ENCODE results near the gene SREBF2. TPM values are rescaled to one million over a fixed set of nuclear protein-coding genes. Genes with fewer than 3 reads are reported as not detected.

SREBF2 gene
- total and polyA plus RNA-seq, 2 experiments from 2014 or later = 23.6 to 26.5 TPM

DNA sequence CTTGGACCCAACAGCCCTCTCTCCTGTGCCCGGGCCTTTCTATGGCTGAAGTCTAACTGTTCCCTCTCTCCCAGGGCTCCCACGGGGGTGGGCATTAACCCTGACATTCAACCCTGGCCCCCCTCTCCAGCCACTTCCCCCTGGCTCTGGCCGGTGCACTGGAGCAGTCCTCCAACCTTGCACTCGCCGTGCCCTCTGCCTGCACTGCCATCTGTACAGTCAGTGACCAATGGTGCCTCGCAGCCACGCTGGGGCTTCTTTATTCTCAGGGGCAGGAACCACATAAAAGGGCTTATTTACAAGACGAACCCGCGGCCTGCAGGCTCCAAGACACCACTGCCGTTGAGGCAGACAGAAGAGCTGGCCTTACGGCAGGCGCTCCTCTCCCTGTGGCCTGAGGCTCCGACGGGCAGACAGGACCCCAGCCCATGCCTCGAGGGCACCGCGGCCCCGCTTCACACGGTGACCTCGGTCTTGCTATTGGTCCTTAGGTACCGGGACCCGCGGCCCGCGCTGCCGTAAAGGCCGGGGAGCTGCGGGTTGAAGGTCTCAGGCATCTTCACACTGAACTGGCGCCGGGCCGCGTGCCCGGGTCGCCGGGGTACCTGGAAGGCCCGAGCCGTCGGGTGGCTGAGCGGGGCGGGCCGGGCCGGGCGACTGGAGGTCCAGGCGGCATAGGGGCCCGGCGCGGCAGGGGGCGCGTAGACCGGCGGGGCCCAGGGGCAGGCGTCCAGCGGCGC is 76.6 kb downstream of the SREBF2 start:
- Histone ChIP-seq H4K20me1 (ENCODE audit: insufficient read depth) (no peaks in the 10 kb centered on the region), H3F3A (ENCODE audit: insufficient read depth) (no peaks in the 10 kb centered on the region), H3K27ac (no peak overlapping the region), H3K79me2 (ENCODE audit: insufficient read depth) (no peaks in the 10 kb centered on the region), H3K36me3 (ENCODE audit: low read depth) (no peaks in the 10 kb centered on the region), H3K4me1 (ENCODE audit: insufficient read depth) (peaks cover 5% of the 10 kb centered on the region), H2AFZ (no peak overlapping the region), H3K9me3 (ENCODE audit: low read depth) (no peaks in the 10 kb centered on the region), H3K4me3 (no peak overlapping the region), H3K27me3 (replicated peaks; ENCODE audit: insufficient read depth) (peaks cover 33% of the 10 kb centered on the region), H3K9me2 (ENCODE audit: insufficient read depth) (no peaks in the 10 kb centered on the region), H3K4me2 (ENCODE audit: unreplicated experiment) (no peak overlapping the region), H3K9ac (no peak overlapping the region)
- TF ChIP-seq EZH2 (IDR thresholded peaks at IDR 0.05; ENCODE audit: insufficient read depth, poor library complexity, severe bottlenecking) (no peak), EZH2phosphoT487 (IDR thresholded peaks at IDR 0.05; ENCODE audit: insufficient read depth, low read depth) (no peak)
- in situ Hi-C loops (cut with MboI) = no loop called here
- no peak for DNase-seq
- 52 to 55% methylated on average over 49 to 51 of the region's 55 CpGs for WGBS, 2 experiments (ENCODE audit: low coverage in 1 of 2, low lambda C conversion rate in 2 of 2, missing lambda C conversion rate in 2 of 2)

GRCh38 chr22:41910050-41911000 is 77.4 kb downstream of the SREBF2 start:
- no peaks in the 10 kb centered on the region for H3K9me2 ChIP-seq (ENCODE audit: insufficient read depth)
- no peak for TF ChIP-seq EZH2 (IDR thresholded peaks at IDR 0.05; ENCODE audit: insufficient read depth, poor library complexity, severe bottlenecking)
- TF ChIP-seq EZH2phosphoT487 (IDR thresholded peaks at IDR 0.05; ENCODE audit: insufficient read depth, low read depth) = no peak
- no peaks in the 10 kb centered on the region for H3F3A ChIP-seq (ENCODE audit: insufficient read depth)
- 4% methylated on average over 70 to 80 of the region's 112 CpGs for WGBS, 2 experiments (ENCODE audit: low coverage in 1 of 2, low lambda C conversion rate in 2 of 2, missing lambda C conversion rate in 2 of 2)
- no peaks in the 10 kb centered on the region for H3K36me3 ChIP-seq (ENCODE audit: low read depth)
- H4K20me1 ChIP-seq (ENCODE audit: insufficient read depth) = no peaks in the 10 kb centered on the region
- H3K4me1 ChIP-seq (ENCODE audit: insufficient read depth) = peaks cover 5% of the 10 kb centered on the region
- peak overlapping the region; percentile 52 for H2AFZ ChIP-seq
- H3K27me3 ChIP-seq (replicated peaks; ENCODE audit: insufficient read depth) = peaks cover 39% of the 10 kb centered on the region
- H3K79me2 ChIP-seq (ENCODE audit: insufficient read depth) = no peaks in the 10 kb centered on the region
- no peak overlapping the region for H3K27ac ChIP-seq
- peak; percentile 67 for DNase-seq
- H3K4me2 ChIP-seq (ENCODE audit: unreplicated experiment) = peak overlapping the region; percentile 73
- H3K9ac ChIP-seq = no peak overlapping the region
- in situ Hi-C loops (cut with MboI) = no loop called here
- peak overlapping the region; percentile 58 for H3K4me3 ChIP-seq
- H3K9me3 ChIP-seq (ENCODE audit: low read depth) = no peaks in the 10 kb centered on the region

GRCh38 chr22:41911001-41911611 is 78.2 kb downstream of the SREBF2 start:
- TF ChIP-seq EZH2 (IDR thresholded peaks at IDR 0.05; ENCODE audit: insufficient read depth, poor library complexity, severe bottlenecking) (no peak), EZH2phosphoT487 (IDR thresholded peaks at IDR 0.05; ENCODE audit: insufficient read depth, low read depth) (no peak)
- no peak for DNase-seq
- H3K4me3 ChIP-seq = peak overlapping the region; percentile 58; the same call in 1 of the 2 replicates
- H3F3A ChIP-seq (ENCODE audit: insufficient read depth) = 0 out of 2 replicates have a peak, but pooled peaks cover 4% of the 10 kb centered on the region
- peak overlapping the region; percentile 73 for H3K4me2 ChIP-seq (ENCODE audit: unreplicated experiment)
- H4K20me1 ChIP-seq (ENCODE audit: insufficient read depth) = no peaks in the 10 kb centered on the region
- no peaks in the 10 kb centered on the region for H3K9me2 ChIP-seq (ENCODE audit: insufficient read depth)
- WGBS, 2 experiments (ENCODE audit: low coverage in 1 of 2, low lambda C conversion rate in 2 of 2, missing lambda C conversion rate in 2 of 2) = 5 to 7% methylated on average over 26 to 36 of the region's 37 CpGs
- no peaks in the 10 kb centered on the region for H3K79me2 ChIP-seq (ENCODE audit: insufficient read depth)
- no peak overlapping the region for H3K27ac ChIP-seq
- H3K36me3 ChIP-seq (ENCODE audit: low read depth) = no peaks in the 10 kb centered on the region
- in situ Hi-C loops (cut with MboI) = no loop called here
- peak overlapping the region; percentile 52; the same call in 1 of the 2 replicates for H2AFZ ChIP-seq
- peaks cover 5% of the 10 kb centered on the region for H3K4me1 ChIP-seq (ENCODE audit: insufficient read depth)
- H3K27me3 ChIP-seq (replicated peaks; ENCODE audit: insufficient read depth) = peaks cover 47% of the 10 kb centered on the region
- H3K9me3 ChIP-seq (ENCODE audit: low read depth) = no peaks in the 10 kb centered on the region
- H3K9ac ChIP-seq = no peak overlapping the region

Data from GM23248 (cell line).